ENCODE results near the gene KMT2A.

GRCh38 chr11:118533769-118534729 is 97.8 kb downstream of the KMT2A start:
- TF ChIP-seq, protein P1, sequence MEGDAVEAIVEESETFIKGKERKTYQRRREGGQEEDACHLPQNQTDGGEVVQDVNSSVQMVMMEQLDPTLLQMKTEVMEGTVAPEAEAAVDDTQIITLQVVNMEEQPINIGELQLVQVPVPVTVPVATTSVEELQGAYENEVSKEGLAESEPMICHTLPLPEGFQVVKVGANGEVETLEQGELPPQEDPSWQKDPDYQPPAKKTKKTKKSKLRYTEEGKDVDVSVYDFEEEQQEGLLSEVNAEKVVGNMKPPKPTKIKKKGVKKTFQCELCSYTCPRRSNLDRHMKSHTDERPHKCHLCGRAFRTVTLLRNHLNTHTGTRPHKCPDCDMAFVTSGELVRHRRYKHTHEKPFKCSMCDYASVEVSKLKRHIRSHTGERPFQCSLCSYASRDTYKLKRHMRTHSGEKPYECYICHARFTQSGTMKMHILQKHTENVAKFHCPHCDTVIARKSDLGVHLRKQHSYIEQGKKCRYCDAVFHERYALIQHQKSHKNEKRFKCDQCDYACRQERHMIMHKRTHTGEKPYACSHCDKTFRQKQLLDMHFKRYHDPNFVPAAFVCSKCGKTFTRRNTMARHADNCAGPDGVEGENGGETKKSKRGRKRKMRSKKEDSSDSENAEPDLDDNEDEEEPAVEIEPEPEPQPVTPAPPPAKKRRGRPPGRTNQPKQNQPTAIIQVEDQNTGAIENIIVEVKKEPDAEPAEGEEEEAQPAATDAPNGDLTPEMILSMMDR (IDR thresholded peaks at IDR 0.05 in 2 of 3, conservative IDR thresholded peaks at IDR 0.05 in 1 of 3; ENCODE audit: borderline replicate concordance in 1 of 3, insufficient read depth in 1 of 3, low read depth in 2 of 3, low read length in 2 of 3): no peak
- no peak for TF ChIP-seq POLR2A (IDR thresholded peaks at IDR 0.05; ENCODE audit: borderline replicate concordance, extremely low read depth, insufficient read depth, insufficient read length)
- no peak for TF ChIP-seq POLR2AphosphoS5 (IDR thresholded peaks at IDR 0.05; ENCODE audit: low read depth, low read length)
- TF ChIP-seq YY1 (IDR thresholded peaks at IDR 0.05; ENCODE audit: extremely low read depth, insufficient replicate concordance, low read depth, low read length): no peak
- TF ChIP-seq SRF (IDR thresholded peaks at IDR 0.05; ENCODE audit: low read depth): no peak
- TF ChIP-seq CBX3 (IDR thresholded peaks at IDR 0.05; ENCODE audit: low read depth): no peak
- TF ChIP-seq TCF7L2 (IDR thresholded peaks at IDR 0.05; ENCODE audit: borderline replicate concordance, extremely low read depth, insufficient read depth, insufficient read length): no peak
- TF ChIP-seq, protein P2, sequence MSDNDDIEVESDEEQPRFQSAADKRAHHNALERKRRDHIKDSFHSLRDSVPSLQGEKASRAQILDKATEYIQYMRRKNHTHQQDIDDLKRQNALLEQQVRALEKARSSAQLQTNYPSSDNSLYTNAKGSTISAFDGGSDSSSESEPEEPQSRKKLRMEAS (IDR thresholded peaks at IDR 0.05): no peak
- no peak for TF ChIP-seq EGR1 (IDR thresholded peaks at IDR 0.05; ENCODE audit: low read depth)
